A673 (cell line): ENCODE results near the gene PPP1R12A. TPM values are rescaled to one million over a fixed set of nuclear protein-coding genes. Genes with fewer than 3 reads are reported as not detected.

Source experiments
- BruUV-seq: library from RNA; stranded (reverse); fragments of 400-500 nt; replicated peaks from 2 replicates; lab custom pipeline; 2021; lab: Mats Ljungman, UMichigan
- CTCF ChIA-PET: fragments of 300-600 bp; sonication (Branson Sonifier 250); formaldehyde crosslinking; loops from one replicate; lab custom pipeline; 2022; ENCODE audit warnings: antibody characterized with exemption; lab: Charles Lee
- POLR2A ChIA-PET: fragments of 300-600 bp; sonication (Branson Sonifier 250); formaldehyde crosslinking; loops from one replicate; lab custom pipeline; 2022; ENCODE audit warnings: antibody characterized with exemption; ENCODE audit not compliant: low non-redundant PET; lab: Charles Lee
- DNase-seq: peaks from one replicate; pipeline ENCODE4 v3.0.0-alpha.2; 2015; ENCODE audit warnings: low spot score
- H3K27ac ChIP-seq: fragments of 200-600 bp; sonication (generic); 2 replicates; pipeline ENCODE4 v1.5.1; 2016; ENCODE audit warnings: mixed run types, low read depth, mild to moderate bottlenecking, mixed read lengths, antibody characterized with exemption, low read length; ENCODE audit not compliant: poor library complexity, severe bottlenecking
- H3K27me3 ChIP-seq: fragments of 200-600 bp; sonication (generic); replicated peaks from 2 replicates; pipeline ENCODE4 v1.6.1; 2017; ENCODE audit warnings: mixed run types, low read depth, mild to moderate bottlenecking, mixed read lengths, antibody characterized with exemption, low read length; ENCODE audit not compliant: insufficient read depth, poor library complexity
- H3K36me3 ChIP-seq: fragments of 200-600 bp; sonication (generic); 2 replicates; pipeline ENCODE4 v1.6.1; 2016; ENCODE audit warnings: mixed run types, mild to moderate bottlenecking, mixed read lengths, antibody characterized with exemption, low read length; ENCODE audit not compliant: insufficient read depth, poor library complexity, severe bottlenecking
- H3K4me1 ChIP-seq: fragments of 200-600 bp; sonication (generic); 2 replicates; pipeline ENCODE4 v1.6.1; 2017; ENCODE audit warnings: mixed run types, mild to moderate bottlenecking, mixed read lengths, antibody characterized with exemption, low read length; ENCODE audit not compliant: insufficient read depth, poor library complexity, severe bottlenecking
- H3K4me3 ChIP-seq: fragments of 200-600 bp; sonication (generic); 2 replicates; pipeline ENCODE4 v1.5.1; 2016; ENCODE audit warnings: low read depth, mixed run types, mild to moderate bottlenecking, mixed read lengths, low read length; ENCODE audit not compliant: poor library complexity, severe bottlenecking
- H3K9me3 ChIP-seq: fragments of 200-600 bp; sonication (generic); 2 replicates; pipeline ENCODE4 v1.6.1; 2016; ENCODE audit warnings: mixed run types, low read depth, mild to moderate bottlenecking, mixed read lengths, antibody characterized with exemption, low read length; ENCODE audit not compliant: poor library complexity, severe bottlenecking
- CTCF ChIP-seq: fragments of 300-800, 200-600 bp; sonication (generic); conservative IDR thresholded peaks from 2 replicates; pipeline ENCODE4 v1.5.1; 2017; ENCODE audit warnings: low read depth, mild to moderate bottlenecking, antibody characterized with exemption, low read length, moderate library complexity, mixed read lengths
- EZH2 ChIP-seq: fragments of 200-600 bp; sonication (generic); IDR thresholded peaks from 2 replicates; pipeline ENCODE4 v1.6.1; 2017; ENCODE audit warnings: borderline replicate concordance, low read depth, mild to moderate bottlenecking, mixed read lengths, antibody characterized with exemption, low read length; ENCODE audit not compliant: poor library complexity, severe bottlenecking
- intact Hi-C: fragments of 100-400 bp; cut with micrococcal nuclease; formaldehyde crosslinking; loops from one replicate; pipeline ENCODE4 v1.10.0; 2022; ENCODE audit not compliant: unreplicated experiment
- total RNA-seq: library from RNA; stranded (reverse); gene quantifications from 2 replicates; pipeline ENCODE4 v1.2.3, GENCODE V29; 2021

The PPP1R12A gene
- total RNA-seq, 1 experiment from 2014 or later, result 80.8 TPM

GRCh38 chr12:79870916-79871315 is 64.0 kb downstream of the PPP1R12A start:
- Histone ChIP-seq H3K4me3 (no peak overlapping the region), H3K27me3 (no peaks in the 10 kb centered on the region), H3K4me1 (peaks cover 2% of the 10 kb centered on the region), H3K27ac (no peak overlapping the region), H3K36me3 (peaks cover 34% of the 10 kb centered on the region), H3K9me3 (peaks cover 4% of the 10 kb centered on the region)
- intact Hi-C loops, result no loop called here
- ChIA-PET POLR2A (no interaction called here), CTCF (no interaction called here)
- no peak for DNase-seq
- BruUV-seq, result no TSS peak
- TF ChIP-seq EZH2 (no peak), CTCF (no peak)

- intact Hi-C loops, result no loop called here
- TF ChIP-seq CTCF, result no peak
- TF ChIP-seq EZH2, result no peak
- BruUV-seq, result no TSS peak
- POLR2A ChIA-PET, result no interaction called here
- no peak overlapping the region for H3K27ac ChIP-seq
- H3K36me3 ChIP-seq, result peaks cover 5% of the 10 kb centered on the region
- H3K4me1 ChIP-seq, result no peaks in the 10 kb centered on the region
- no peak overlapping the region for H3K4me3 ChIP-seq
- H3K27me3 ChIP-seq, result no peaks in the 10 kb centered on the region
- H3K9me3 ChIP-seq, result no peaks in the 10 kb centered on the region
- CTCF ChIA-PET, result no interaction called here
- DNase-seq, result no peak
Observed at GRCh38 chr12:79859646-79860045, 75.3 kb downstream of the PPP1R12A start.

GRCh38 chr12:79858518-79858917 is 76.4 kb downstream of the PPP1R12A start:
- no peaks in the 10 kb centered on the region for H3K27me3 ChIP-seq
- CTCF ChIA-PET, result no interaction called here
- peaks cover 5% of the 10 kb centered on the region for H3K36me3 ChIP-seq
- POLR2A ChIA-PET, result no interaction called here
- no peak overlapping the region for H3K4me3 ChIP-seq
- intact Hi-C loops, result no loop called here
- no peaks in the 10 kb centered on the region for H3K4me1 ChIP-seq
- H3K9me3 ChIP-seq, result no peaks in the 10 kb centered on the region
- TF ChIP-seq CTCF, result no peak
- no TSS peak for BruUV-seq
- H3K27ac ChIP-seq, result no peak overlapping the region
- no peak for DNase-seq
